Globus pallidus (tissue), 1 donor: Measurements from ENCODE around the gene SLC35F4.

Source experiments
- DNase-seq: peaks from one replicate; pipeline ENCODE4 v3.0.0-alpha.2; 2015; ENCODE audit warnings: low spot score

SLC35F4 gene

DNA sequence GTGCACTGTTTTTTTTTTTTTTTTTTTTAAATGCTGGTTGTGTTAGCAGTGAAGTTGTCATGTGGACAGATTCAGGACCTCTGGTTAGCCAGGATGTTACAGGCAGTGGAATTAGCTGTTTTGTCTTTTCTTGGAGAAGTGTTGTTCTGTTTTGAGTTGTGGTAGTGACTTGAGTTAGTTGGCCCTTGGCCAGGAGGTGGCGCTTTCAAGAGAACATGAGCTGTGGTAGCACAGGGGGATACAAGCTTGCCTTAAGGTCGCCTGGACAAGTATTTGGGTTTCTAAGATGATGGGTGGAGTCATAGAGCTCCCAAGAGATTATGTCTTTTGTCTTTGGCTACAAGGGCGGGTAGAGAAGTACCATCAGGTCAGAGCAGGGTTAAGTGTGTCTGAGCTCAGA lies 338.9 kb downstream of the SLC35F4 start:
- DNase-seq: no peak

DNA sequence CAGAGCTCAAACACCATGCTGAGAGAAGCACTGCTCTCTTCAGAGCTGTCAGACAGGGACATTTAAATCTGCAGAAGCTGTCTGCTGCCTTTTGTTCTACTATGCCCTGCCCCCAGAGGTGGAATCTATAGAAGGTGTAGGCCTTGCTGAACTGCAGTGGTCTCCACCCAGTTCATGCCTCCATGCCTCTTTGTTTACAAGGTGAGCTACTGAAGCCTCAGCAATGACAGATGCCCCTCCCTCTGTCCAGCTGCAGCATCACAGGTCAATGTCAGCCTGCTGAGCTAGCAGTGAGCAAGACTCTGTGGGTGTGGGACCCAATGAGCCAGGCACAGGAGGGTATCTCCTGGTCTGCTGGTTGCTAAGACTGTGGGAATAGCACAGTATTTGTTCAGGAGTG lies 346.8 kb downstream of the SLC35F4 start:
- no peak for DNase-seq
